SK-N-MC (cell line): ENCODE results near the gene EPSTI1.

Experiments used
- EZH2 ChIP-seq: fragments of 200-600 bp; sonication (generic); IDR thresholded peaks from one replicate; pipeline ENCODE4 v1.6.1; 2017; ENCODE audit warnings: antibody characterized with exemption
- FOXP2 ChIP-seq: optimal IDR thresholded peaks from 2 replicates; pipeline ENCODE3; 2011; ENCODE audit warnings: mild to moderate bottlenecking, moderate library complexity; ENCODE audit not compliant: insufficient read depth; ENCODE audit errors: extremely low read length, control extremely low read depth

GRCh38 chr13:43009506-43009905 lies 17.5 kb upstream of the EPSTI1 start:
- TF ChIP-seq EZH2 (no peak), FOXP2 (no peak)
